Testis (tissue), 3 donors: ENCODE results near the gene AURKA. TPM values are rescaled to one million over a fixed set of nuclear protein-coding genes. Genes with fewer than 3 reads are reported as not detected.

ENCODE experiments used
- DNase-seq: peaks from one replicate; pipeline ENCODE4 v3.0.0-alpha.2; 2019
- H3K27ac ChIP-seq, 2 donors: fragments of 200-600 bp; sonication (generic); one replicate each; pipeline ENCODE4 v1.5.1; 2019
- H3K27me3 ChIP-seq: fragments of 200-600 bp; sonication (generic); one replicate; pipeline ENCODE4 v1.5.1; 2019
- H3K36me3 ChIP-seq: fragments of 200-600 bp; sonication (generic); one replicate; pipeline ENCODE4 v1.5.1; 2017; ENCODE audit warnings: low read depth; ENCODE audit errors: missing control alignments
- H3K4me1 ChIP-seq: fragments of 200-600 bp; sonication (generic); one replicate; pipeline ENCODE4 v1.5.1; 2019
- H3K4me3 ChIP-seq, 2 donors: fragments of 200-600 bp; sonication (generic); one replicate each; pipeline ENCODE4 v1.5.1; 2017 to 2019
- H3K9me3 ChIP-seq: fragments of 200-600 bp; sonication (generic); one replicate; pipeline ENCODE4 v1.5.1; 2017
- CTCF ChIP-seq, 3 experiments: fragments of 450-650 bp in 2 of 3; fragments of 200-600 bp in 1 of 3; sonication (generic) in 1 of 3; IDR thresholded peaks; one replicate each; pipeline ENCODE4 v1.5.1; 2016 to 2019; ENCODE audit warnings: antibody characterized with exemption in 3 of 3, mild to moderate bottlenecking in 2 of 3, moderate library complexity in 1 of 3
- POLR2A ChIP-seq: fragments of 450-650 bp; IDR thresholded peaks from one replicate; pipeline ENCODE4 v1.6.1; 2017; ENCODE audit warnings: antibody characterized with exemption, mild to moderate bottlenecking, moderate library complexity
- WGBS, 2 donors: methylation state at CpG; one replicate each; pipeline ENCODE4 v1.1.5; 2018; 5-methylcytosine and 5-hydroxymethylcytosine counted together
- intact Hi-C: fragments of 100-400 bp; cut with DNase I; formaldehyde crosslinking; loops from one replicate; pipeline ENCODE4 v1.15.1; 2023; ENCODE audit warnings: low total_unique reads
- polyA plus RNA-seq: library from polyadenylated mRNA; stranded (reverse); fragments of 350-450 nt; fragmentation: Illumina TruSeq; extraction: RNeasy Lipid Tissue Mini Kit (QIAGEN cat#74804); gene quantifications from one replicate; pipeline ENCODE4 v1.2.3, GENCODE V29; 2014; ENCODE audit warnings: low read depth, low replicate concordance; ENCODE audit not compliant: insufficient read depth
- total RNA-seq, 2 donors: library from RNA; depleted of rRNA; stranded (reverse); fragments of >200 nt; gene quantifications; one replicate each; pipeline ENCODE4 v1.2.3, GENCODE V29; 2016

The AURKA gene
- total and polyA plus RNA-seq, 3 donors from 2014 or later: 27.2 to 87.6 (median 35.4) TPM

- no peaks in the 10 kb centered on the region for H3K36me3 ChIP-seq
- no peaks in the 10 kb centered on the region for H3K27me3 ChIP-seq
- H3K4me3 ChIP-seq: no peak overlapping the region
- intact Hi-C loops: no loop called here
- WGBS, 2 donors: 54 to 66% methylated on average over 1 of the region's 1 CpG
- DNase-seq: no peak
- TF ChIP-seq POLR2A (no peak), CTCF (IDR thresholded peaks at IDR 0.05) (no peak)
- H3K9me3 ChIP-seq: no peaks in the 10 kb centered on the region
- peaks cover 8% of the 10 kb centered on the region for H3K4me1 ChIP-seq
- H3K27ac ChIP-seq: no peak overlapping the region
These were observed 31.9 kb upstream of the AURKA start for GRCh38 chr20:56423886-56424285.

- intact Hi-C loops: no loop called here
- no peak for DNase-seq
- Histone ChIP-seq H3K36me3 (no peaks in the 10 kb centered on the region), H3K27me3 (no peaks in the 10 kb centered on the region), H3K27ac (no peak overlapping the region), H3K9me3 (no peaks in the 10 kb centered on the region), H3K4me1 (peaks cover 8% of the 10 kb centered on the region), H3K4me3 (no peak overlapping the region)
- 88 to 100% methylated on average over 1 of the region's 1 CpG for WGBS, 2 donors
- TF ChIP-seq CTCF (IDR thresholded peaks at IDR 0.05) (no peak), POLR2A (no peak)
These were observed 31.2 kb upstream of the AURKA start for GRCh38 chr20:56423211-56423610.

GRCh38 chr20:56422824-56423189, 30.8 kb upstream of the AURKA start:
- no peak for TF ChIP-seq CTCF (IDR thresholded peaks at IDR 0.05)
- no peak for TF ChIP-seq POLR2A
- intact Hi-C loops: no loop called here
- no peak overlapping the region for H3K27ac ChIP-seq
- H3K9me3 ChIP-seq: no peaks in the 10 kb centered on the region
- H3K4me3 ChIP-seq: no peak overlapping the region
- no peaks in the 10 kb centered on the region for H3K36me3 ChIP-seq
- no peaks in the 10 kb centered on the region for H3K27me3 ChIP-seq
- WGBS, 2 donors: 30 to 46% methylated on average over 4 of the region's 4 CpGs
- no peak for DNase-seq
- H3K4me1 ChIP-seq: peaks cover 8% of the 10 kb centered on the region

- Histone ChIP-seq H3K27ac (no peak overlapping the region), H3K36me3 (no peaks in the 10 kb centered on the region), H3K27me3 (no peaks in the 10 kb centered on the region), H3K9me3 (no peaks in the 10 kb centered on the region), H3K4me3 (no peak overlapping the region), H3K4me1 (peaks cover 8% of the 10 kb centered on the region)
- TF ChIP-seq CTCF (IDR thresholded peaks at IDR 0.05): no peak
- TF ChIP-seq POLR2A: no peak
- WGBS, 2 donors: 53 to 54% methylated on average over 8 to 9 of the region's 9 CpGs
- intact Hi-C loops: no loop called here
- DNase-seq: no peak
These were observed 30.2 kb upstream of the AURKA start for GRCh38 chr20:56422076-56422823.
